Stimulated activated CD4-positive, alpha-beta T cell treated with anti-CD3 and anti-CD28 coated beads, Interleukin-4, amount 100 ng/mL, for 4 hours (primary cell): ENCODE results near the gene HHAT.
"Not testable (repeated sequence)": the region's sequence is repeated elsewhere in the genome, so short reads cannot be mapped to it uniquely, and the experiment has no call there.

Experiments used
- DNase-seq, 2 experiments: peaks; one replicate each; pipeline ENCODE4 v3.0.0-alpha.2; 2020

The HHAT gene

DNA sequence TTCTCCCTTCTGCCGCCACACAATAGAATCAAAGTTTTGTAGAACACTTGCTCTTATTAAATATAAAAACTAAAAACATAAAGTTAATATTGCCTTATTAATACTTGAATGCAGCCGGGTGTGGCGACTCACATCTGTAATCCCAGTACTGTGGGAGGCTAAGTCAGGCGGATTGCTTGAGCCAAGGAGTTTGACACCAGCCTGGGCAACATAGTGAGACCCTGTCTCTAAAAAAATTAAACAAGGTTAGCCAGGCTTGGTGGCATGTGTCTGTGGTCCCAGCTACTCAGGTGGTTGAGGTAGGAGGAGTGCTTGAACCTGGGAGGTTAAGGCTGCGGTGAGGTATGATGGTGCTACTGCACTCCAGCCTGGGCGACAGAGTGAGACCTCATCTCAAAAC lies 13.2 kb upstream of the HHAT start:
- no peak for DNase-seq

GRCh38 chr1:210321131-210321530 lies 7.6 kb upstream of the HHAT start:
- no peak for DNase-seq

DNA sequence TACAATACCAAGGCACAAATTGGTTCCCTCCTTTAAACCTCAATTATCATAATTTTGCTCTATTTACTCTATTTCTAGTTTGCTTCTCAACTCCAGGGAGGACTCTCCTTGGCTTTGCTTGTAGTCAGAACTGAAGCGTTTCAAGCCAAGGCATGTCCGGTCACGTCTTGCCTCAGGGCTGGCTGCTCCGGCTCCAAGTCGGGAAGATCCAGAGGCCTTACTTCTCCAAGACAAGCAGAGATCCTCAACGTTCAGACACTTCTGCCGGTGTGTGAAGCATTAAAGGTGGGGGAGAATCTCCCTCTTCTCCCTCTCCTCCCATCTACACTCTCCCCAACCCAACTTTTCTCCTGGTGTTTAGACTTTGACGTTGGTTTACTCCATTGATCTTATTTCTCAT lies 7.2 kb upstream of the HHAT start:
- no peak for DNase-seq

GRCh38 chr1:210323957-210324356 lies 4.7 kb upstream of the HHAT start:
- DNase-seq: no peak

DNA sequence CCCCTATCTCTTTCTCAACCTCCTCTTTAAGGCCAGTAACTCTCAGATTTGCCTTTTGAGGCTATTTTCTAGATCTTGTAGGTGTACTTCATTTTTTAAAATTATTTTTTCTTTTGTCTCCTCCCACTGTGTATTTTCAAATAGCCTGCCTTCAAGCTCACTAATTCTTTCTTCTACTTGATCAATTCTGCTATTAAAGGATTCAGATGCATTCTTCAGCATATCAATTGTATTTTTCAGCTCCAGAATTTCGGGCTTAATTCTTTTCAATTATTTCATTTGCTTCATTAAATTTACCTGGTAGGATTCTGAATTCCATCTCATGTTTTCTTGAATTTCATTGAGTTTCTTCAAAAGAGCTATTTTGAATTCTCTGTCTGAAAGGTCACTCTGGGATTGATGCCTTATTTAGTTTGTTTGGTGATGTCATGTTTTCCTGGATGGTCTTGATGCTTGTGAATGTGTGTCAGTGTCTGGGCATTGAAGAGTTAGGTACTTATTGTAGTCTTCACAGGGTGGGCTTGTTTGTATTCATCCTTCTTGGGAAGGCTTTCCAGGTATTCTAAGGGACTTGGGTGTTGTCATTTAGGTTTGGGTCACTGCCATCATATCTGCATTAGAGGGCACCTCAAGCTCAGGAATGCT lies 3.6 kb upstream of the HHAT start:
- DNase-seq: no peak

GRCh38 chr1:210328032-210328745 lies 513 bp upstream of the HHAT start:
- DNase-seq: no peak

- DNase-seq: no peak
These were observed 1.7 kb downstream of the HHAT start for GRCh38 chr1:210330279-210330866.

DNA sequence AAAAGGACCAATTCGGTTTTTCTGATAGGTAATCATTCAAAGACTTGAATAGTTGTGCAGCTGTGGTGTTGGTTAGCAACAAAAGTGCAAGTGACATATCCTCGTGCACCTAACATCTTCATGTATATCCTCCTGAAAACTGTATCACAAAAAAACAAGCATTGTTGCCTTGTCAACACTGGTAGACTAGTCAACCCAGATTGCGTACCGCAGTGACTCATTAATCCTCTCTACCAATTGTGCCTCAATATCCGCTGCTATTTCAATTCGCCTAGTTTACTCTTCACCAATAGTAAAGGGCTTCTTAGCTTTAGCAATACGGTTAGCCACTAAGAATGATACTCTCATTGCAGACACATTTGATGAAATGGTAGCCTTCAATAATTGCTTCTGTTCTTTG lies 3.5 kb downstream of the HHAT start:
- DNase-seq: no peak

GRCh38 chr1:210332719-210333398 lies 4.2 kb downstream of the HHAT start:
- peak in 1 of 2 experiments; percentile 15 for DNase-seq

- no peak for DNase-seq
These were observed 6.3 kb downstream of the HHAT start for GRCh38 chr1:210335001-210335400.

DNA sequence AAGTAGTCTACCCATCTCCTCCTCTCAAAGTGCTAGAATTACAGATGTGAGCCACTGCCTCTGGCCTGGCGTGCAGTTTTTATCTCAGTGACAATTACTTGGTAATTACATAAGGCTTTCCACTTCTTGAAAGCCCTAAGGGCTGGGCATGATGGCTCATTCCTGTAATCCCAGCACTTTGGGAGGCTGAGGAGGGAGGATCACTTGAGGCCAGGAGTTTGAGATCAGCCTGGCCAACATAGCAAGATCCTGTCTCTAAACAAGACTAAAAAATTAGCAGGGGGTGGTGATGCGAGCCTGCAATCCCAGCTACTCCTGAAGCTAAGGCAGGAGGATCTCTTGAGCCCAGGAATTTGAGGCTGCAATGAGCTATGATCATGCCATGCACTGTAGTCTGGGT lies 7.7 kb downstream of the HHAT start:
- DNase-seq: no peak

DNA sequence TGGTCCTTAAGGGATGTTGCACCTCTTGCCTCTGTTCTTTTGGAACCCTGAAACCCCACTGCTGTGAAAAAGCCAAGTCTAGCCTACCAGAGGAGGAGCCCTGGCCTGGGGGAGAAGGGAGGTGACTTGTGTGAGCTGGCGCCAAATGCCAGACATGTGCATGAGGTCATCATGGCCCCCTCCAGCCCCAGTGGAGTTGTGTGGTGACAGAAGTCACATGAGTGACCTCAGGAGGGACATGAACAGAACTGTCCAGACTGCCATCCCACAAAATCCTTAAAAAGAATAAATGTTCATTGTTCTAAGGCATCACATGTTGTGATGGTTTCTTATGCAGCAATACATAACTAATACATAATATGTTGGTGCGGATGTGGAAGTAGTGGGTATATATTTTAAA lies 10.8 kb downstream of the HHAT start:
- DNase-seq: no peak

GRCh38 chr1:210340311-210340710 lies 11.6 kb downstream of the HHAT start:
- DNase-seq: no peak

- no peak for DNase-seq
These were observed 12.1 kb downstream of the HHAT start for GRCh38 chr1:210340841-210341240.

- no peak for DNase-seq
These were observed 14.5 kb downstream of the HHAT start for GRCh38 chr1:210342986-210343780.

GRCh38 chr1:210344706-210345105 lies 16.0 kb downstream of the HHAT start:
- DNase-seq: no peak

DNA sequence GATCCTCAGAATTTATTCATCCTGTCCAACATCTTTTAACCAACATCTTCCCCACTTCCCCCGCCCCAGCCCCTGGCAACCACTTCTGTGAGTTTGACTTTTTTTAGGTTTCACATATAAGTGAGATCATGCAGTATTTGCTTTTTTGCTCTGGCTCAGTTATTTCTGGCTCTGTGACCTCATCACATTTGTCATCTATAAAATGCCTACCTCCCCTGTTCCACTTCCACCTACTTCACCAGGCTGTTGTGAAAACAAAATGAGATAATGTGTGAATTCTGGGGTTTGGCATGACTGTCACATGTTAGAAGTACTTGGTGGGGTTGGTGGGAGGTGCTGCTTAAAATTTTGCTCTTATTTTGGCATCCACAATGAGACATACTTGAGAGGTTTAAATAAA lies 18.4 kb downstream of the HHAT start:
- DNase-seq: no peak

DNA sequence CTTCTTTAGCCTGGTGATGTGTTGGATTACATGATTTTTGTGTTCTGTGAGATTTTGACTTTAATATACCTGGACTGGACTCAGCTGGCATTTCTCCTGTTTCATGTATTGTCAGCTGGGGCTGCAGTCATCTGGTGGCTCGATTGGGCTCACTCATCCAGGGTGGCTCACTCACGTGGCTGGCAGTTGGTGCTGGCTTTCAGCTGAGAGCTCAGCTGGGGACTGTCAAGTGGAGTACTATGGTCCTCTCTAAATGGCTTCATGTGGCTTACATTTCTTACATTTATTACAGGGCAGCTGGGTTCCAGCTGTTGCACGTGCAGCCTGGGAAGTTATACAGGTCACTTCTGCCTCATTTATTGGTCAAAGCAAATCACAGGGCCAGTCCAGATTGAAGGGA lies 22.8 kb downstream of the HHAT start:
- no peak for DNase-seq

DNA sequence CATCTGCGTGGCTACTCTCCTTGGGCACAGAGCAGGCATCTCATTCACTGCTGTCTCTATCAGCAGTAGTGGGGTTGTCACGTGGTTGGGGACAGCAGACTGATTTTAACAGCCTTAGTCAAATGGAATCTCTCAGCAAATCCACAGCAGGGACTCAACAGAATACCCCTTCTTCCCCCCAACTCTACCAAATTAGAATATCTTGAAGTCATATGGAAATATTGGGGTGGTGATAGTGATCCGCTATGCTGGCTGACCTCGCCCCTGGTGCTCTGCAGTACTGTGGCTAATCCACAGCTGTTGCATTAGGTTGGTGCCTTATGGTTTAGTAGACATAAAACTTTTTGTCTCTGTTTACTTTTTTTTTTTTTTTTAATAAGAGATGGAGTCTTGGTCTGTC lies 23.9 kb downstream of the HHAT start:
- no peak for DNase-seq

DNA sequence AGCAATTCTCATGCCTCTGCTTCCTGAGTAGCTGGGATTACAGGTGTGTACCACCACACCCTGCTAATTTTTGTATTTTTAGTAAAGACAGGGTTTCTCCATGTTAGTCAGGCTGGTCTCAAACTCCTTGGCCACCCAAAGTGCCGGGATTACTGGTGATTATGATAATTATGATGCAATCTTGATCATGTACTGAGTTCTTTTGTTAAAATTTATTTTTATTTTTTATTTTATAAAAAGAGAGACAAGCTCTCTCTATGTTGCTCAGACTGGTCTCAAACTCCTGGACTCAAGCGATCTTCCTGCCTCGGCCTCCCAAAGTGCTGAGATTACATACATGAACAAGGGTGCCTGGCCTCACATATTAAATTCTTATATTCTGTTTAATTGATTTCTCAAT lies 25.6 kb downstream of the HHAT start:
- not testable (repeated sequence) for DNase-seq

- DNase-seq: no peak
These were observed 29.9 kb downstream of the HHAT start for GRCh38 chr1:210358626-210359025.

GRCh38 chr1:210359255-210359654 lies 30.6 kb downstream of the HHAT start:
- DNase-seq: no peak

GRCh38 chr1:210360852-210361477 lies 32.3 kb downstream of the HHAT start:
- DNase-seq: no peak
